Natural killer cell (primary cell): Measurements from ENCODE around the gene DDX1. TPM values are rescaled to one million over a fixed set of nuclear protein-coding genes. Genes with fewer than 3 reads are reported as not detected.

Experiments
- ATAC-seq, 3 donors: fragments of 150-1000 bp in 2 of 3; fragments of 200-7000 bp in 1 of 3; cut with Tn5 transposase; 1 replicate in 1 of 3; 2 replicates in 2 of 3; pipeline ENCODE4 v1.10.0; 2021; ENCODE audit warnings: mild to moderate bottlenecking in 2 of 3, moderate library complexity in 2 of 3
- DNase-seq, 2 donors: peaks; one replicate each; pipeline versions ENCODE4 v3.0.0 to v3.0.0-alpha.2; 2013 to 2021; ENCODE audit warnings: mixed read lengths in 1 of 2
- H3K27ac ChIP-seq: one replicate; pipeline ENCODE4 v1.5.1; 2013; ENCODE audit warnings: mild to moderate bottlenecking, low read length
- H3K27me3 ChIP-seq: one replicate; pipeline ENCODE4 v1.6.1; 2013; ENCODE audit warnings: low read length; ENCODE audit not compliant: control insufficient read depth, insufficient read depth
- H3K36me3 ChIP-seq: one replicate; pipeline ENCODE4 v1.6.1; 2013; ENCODE audit warnings: low read length; ENCODE audit not compliant: control insufficient read depth, insufficient read depth
- H3K4me1 ChIP-seq: one replicate; pipeline ENCODE4 v1.6.1; 2013; ENCODE audit warnings: low read length; ENCODE audit not compliant: control insufficient read depth, insufficient read depth
- H3K4me3 ChIP-seq: one replicate; pipeline ENCODE4 v1.5.1; 2013; ENCODE audit warnings: low read length
- H3K9me3 ChIP-seq: one replicate; pipeline ENCODE4 v1.6.1; 2013; ENCODE audit warnings: low read length; ENCODE audit not compliant: control insufficient read depth, insufficient read depth
- H3K27ac Mint-ChIP-seq, 2 donors: one replicate each; pipeline ENCODE4 v1.8.0; 2022; ENCODE audit warnings: mild to moderate bottlenecking in 2 of 2, mixed read lengths in 2 of 2, moderate library complexity in 1 of 2
- H3K27me3 Mint-ChIP-seq, 2 donors: one replicate each; pipeline ENCODE4 v1.8.0; 2022; ENCODE audit warnings: low read depth in 2 of 2, mixed read lengths in 2 of 2
- H3K36me3 Mint-ChIP-seq: one replicate; pipeline ENCODE4 v1.8.0; 2022; ENCODE audit warnings: mixed read lengths
- H3K4me1 Mint-ChIP-seq, 2 donors: one replicate each; pipeline ENCODE4 v1.8.0; 2022; ENCODE audit warnings: mixed read lengths in 2 of 2
- H3K4me3 Mint-ChIP-seq: one replicate; pipeline ENCODE4 v1.8.0; 2022; ENCODE audit warnings: mild to moderate bottlenecking, moderate library complexity, mixed read lengths
- H3K9me3 Mint-ChIP-seq, 2 donors: one replicate each; pipeline ENCODE4 v1.8.0; 2022; ENCODE audit warnings: mixed read lengths in 2 of 2
- WGBS: methylation state at CpG from one replicate; pipeline ENCODE4 v1.1.7; 2013; ENCODE audit warnings: missing lambda C conversion rate; ENCODE audit not compliant: insufficient coverage; 5-methylcytosine and 5-hydroxymethylcytosine counted together
- intact Hi-C: fragments of 100-400 bp; cut with micrococcal nuclease; formaldehyde crosslinking; loops from one replicate; pipeline ENCODE4 v1.14.2; 2022
- total RNA-seq, 4 donors: library from RNA; stranded (reverse); fragments of 120-200 nt in 1 of 4; gene quantifications; one replicate each; pipeline versions ENCODE4 v1.2.3 to v1.2.4, GENCODE V29; 2013 to 2022
- TF ChIP-seq, protein P1 (sequence below): fragments of 200-600 bp; IDR thresholded peaks from one replicate; pipeline ENCODE4 v1.8.0; 2022; ENCODE audit warnings: antibody characterized with exemption

DDX1 gene
- total RNA-seq, 3 donors from 2014 or later (not counting 1 experiment from before 2014, with no cell fraction given): 28.5 to 43.4 (median 37.2) TPM

DNA sequence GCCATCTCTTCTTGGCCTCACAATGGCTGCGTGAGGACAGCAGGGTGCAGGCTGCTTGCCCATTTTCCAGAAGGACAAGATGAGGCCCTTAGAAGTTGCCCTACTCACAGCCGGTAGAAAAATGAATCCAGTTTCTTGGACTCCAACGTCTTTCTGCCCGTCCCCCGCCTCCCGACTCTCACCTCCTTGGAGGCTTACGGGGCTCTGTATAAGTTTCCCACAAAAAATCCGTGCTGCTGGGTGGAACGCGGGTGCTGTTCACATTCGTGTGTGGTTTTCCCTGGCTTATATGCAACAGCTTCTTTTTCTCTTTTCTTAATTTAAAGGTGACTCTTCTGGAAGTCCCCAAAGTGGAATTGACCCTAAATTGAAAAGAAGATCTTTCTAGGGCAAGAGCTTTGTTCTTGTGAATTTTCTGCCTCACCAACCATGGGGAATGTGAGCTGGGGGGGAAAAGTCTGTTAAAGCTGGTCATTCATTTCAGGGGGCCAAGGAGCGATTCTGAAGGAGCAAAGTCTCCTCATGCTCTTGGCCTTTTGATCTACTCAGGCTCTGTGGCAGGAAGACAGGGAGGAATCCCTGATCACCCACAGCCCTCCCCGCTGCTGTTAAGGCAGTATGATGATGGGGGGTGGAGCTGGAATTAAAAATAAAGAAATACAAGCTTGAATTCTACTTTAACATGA lies 51.3 kb downstream of the DDX1 start:
- WGBS: 87% methylated on average over 12 of the region's 13 CpGs
- H3K27me3 ChIP-seq: no peaks in the 10 kb centered on the region
- no peak overlapping the region for H3K4me3 Mint-ChIP-seq

DNA sequence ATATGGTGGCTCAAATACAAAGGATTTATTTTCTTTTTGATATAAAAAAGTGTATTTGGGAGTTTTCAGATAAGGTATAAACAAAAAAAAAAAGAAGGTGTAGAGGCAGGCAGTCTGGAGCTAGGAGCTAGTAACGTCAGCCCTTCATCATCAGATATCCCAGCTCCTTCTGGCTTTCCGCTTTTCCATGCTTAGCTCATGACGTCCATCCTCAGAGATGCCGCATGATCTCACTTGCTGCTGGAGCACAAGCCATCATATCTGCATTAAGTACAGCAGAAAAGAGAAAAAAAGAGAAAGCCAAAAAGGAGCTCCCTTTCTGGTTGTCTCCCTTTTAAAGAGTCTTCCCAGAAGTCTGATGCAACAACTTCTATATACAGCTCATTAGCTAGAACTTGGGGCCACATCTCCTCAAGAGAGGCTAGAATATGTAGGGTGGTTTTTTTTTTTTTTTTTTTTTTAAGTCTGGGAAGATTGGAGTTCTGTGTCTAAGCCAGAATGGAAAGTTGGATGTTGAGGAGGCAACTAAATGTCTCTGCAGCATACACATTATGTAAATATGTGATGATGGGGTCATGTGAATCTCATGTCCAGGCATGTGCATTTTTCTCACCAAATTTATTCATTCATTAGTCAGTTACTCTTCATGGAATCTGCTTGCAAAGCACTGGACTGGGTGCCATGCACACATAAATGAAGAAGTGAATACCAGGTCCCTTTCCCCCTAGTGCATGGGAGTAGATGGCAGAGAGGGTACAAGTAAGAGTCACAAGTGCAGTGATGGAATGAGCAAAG lies 52.3 kb downstream of the DDX1 start:
- Mint-ChIP-seq H3K27me3 (no peaks in the 10 kb centered on the region), H3K9me3 (peaks cover 0 to 6% of the 10 kb centered on the region in 2 donors), H3K4me3 (no peak overlapping the region), H3K27ac (no peak overlapping the region), H3K36me3 (peaks cover 14% of the 10 kb centered on the region), H3K4me1 (no peaks in the 10 kb centered on the region)
- Histone ChIP-seq H3K4me3 (no peak overlapping the region), H3K36me3 (peaks cover 3% of the 10 kb centered on the region), H3K4me1 (no peaks in the 10 kb centered on the region), H3K9me3 (no peaks in the 10 kb centered on the region), H3K27ac (no peak overlapping the region), H3K27me3 (no peaks in the 10 kb centered on the region)
- 93% methylated on average over 4 of the region's 4 CpGs for WGBS
- no peak for ATAC-seq
- TF ChIP-seq, protein P1, sequence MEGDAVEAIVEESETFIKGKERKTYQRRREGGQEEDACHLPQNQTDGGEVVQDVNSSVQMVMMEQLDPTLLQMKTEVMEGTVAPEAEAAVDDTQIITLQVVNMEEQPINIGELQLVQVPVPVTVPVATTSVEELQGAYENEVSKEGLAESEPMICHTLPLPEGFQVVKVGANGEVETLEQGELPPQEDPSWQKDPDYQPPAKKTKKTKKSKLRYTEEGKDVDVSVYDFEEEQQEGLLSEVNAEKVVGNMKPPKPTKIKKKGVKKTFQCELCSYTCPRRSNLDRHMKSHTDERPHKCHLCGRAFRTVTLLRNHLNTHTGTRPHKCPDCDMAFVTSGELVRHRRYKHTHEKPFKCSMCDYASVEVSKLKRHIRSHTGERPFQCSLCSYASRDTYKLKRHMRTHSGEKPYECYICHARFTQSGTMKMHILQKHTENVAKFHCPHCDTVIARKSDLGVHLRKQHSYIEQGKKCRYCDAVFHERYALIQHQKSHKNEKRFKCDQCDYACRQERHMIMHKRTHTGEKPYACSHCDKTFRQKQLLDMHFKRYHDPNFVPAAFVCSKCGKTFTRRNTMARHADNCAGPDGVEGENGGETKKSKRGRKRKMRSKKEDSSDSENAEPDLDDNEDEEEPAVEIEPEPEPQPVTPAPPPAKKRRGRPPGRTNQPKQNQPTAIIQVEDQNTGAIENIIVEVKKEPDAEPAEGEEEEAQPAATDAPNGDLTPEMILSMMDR: no peak
- no peak for DNase-seq
- intact Hi-C loops: no loop called here

More for the DNA sequence above, 51.3 kb downstream of the DDX1 start:
- Histone ChIP-seq H3K9me3 (no peaks in the 10 kb centered on the region), H3K4me1 (no peaks in the 10 kb centered on the region), H3K4me3 (no peak overlapping the region), H3K36me3 (peaks cover 3% of the 10 kb centered on the region), H3K27ac (no peak overlapping the region)
- TF ChIP-seq, protein P1: no peak
- H3K27me3 Mint-ChIP-seq: no peaks in the 10 kb centered on the region
- no peak overlapping the region for H3K27ac Mint-ChIP-seq
- no peaks in the 10 kb centered on the region for H3K4me1 Mint-ChIP-seq
- ATAC-seq: no peak
- no peak for DNase-seq
- intact Hi-C loops: no loop called here
- peaks cover 14% of the 10 kb centered on the region for H3K36me3 Mint-ChIP-seq
- H3K9me3 Mint-ChIP-seq: peaks cover 0 to 6% of the 10 kb centered on the region in 2 donors

DNA sequence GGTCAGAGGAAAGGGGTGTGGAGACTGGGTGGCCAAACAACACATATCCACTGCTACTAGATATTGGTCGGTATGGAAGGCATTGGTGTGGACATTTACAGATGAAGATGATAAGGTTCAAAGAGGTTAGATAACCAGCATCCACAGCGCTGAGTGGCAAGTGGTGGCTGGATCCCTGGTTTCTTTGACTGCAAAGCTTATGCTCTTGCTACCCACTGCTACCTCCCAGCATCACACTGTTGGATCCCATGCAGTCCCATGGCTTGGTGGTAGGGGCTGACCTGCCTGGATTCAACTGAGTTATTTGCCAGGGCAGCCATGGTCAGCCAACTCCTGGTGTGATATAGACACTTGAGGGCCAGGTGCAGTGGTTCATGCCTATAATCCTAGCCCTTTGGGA lies 53.6 kb downstream of the DDX1 start:
- Histone ChIP-seq H3K27me3 (no peaks in the 10 kb centered on the region), H3K9me3 (no peaks in the 10 kb centered on the region), H3K36me3 (peaks cover 3% of the 10 kb centered on the region), H3K27ac (no peak overlapping the region), H3K4me1 (no peaks in the 10 kb centered on the region), H3K4me3 (no peak overlapping the region)
- no peaks in the 10 kb centered on the region for H3K4me1 Mint-ChIP-seq
- peaks cover 14% of the 10 kb centered on the region for H3K36me3 Mint-ChIP-seq
- no peak overlapping the region for H3K27ac Mint-ChIP-seq
- TF ChIP-seq, protein P1: no peak
- WGBS: 100% methylated on average over 2 of the region's 2 CpGs
- H3K27me3 Mint-ChIP-seq: no peaks in the 10 kb centered on the region
- H3K9me3 Mint-ChIP-seq: peaks cover 0 to 6% of the 10 kb centered on the region in 2 donors
- ATAC-seq (no peak), DNase-seq (no peak)
- intact Hi-C loops: no loop called here
- no peak overlapping the region for H3K4me3 Mint-ChIP-seq
